Medulla oblongata (tissue), 1 donor: ENCODE data around the gene ADK.

ENCODE experiments used
- DNase-seq: peaks from one replicate; pipeline ENCODE4 v3.0.0-alpha.2; 2015; ENCODE audit errors: extremely low spot score

The ADK gene

GRCh38 chr10:74238031-74238431, 87.0 kb downstream of the ADK start:
- no peak for DNase-seq

GRCh38 chr10:74238516-74238915, 87.5 kb downstream of the ADK start:
- DNase-seq: no peak

DNA sequence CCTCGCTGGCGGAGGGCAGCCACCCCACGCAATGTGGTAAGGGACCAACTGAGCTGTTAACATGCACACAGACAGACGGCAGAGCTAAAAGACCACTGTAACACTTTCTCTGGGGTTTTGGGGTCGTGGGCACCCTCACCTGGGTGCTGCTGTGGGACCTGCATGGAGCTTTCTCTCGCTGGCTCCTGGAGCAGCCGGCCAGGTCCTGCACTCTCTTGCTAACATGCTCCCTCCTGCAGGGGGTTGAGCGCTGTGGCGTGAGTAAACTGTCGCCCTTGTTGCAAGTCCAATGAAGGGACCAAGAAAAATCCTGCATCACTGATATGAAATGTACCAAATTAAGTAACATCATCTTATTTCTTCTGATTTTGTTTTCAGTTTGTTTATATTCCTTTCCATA, 92.0 kb downstream of the ADK start:
- no peak for DNase-seq

DNA sequence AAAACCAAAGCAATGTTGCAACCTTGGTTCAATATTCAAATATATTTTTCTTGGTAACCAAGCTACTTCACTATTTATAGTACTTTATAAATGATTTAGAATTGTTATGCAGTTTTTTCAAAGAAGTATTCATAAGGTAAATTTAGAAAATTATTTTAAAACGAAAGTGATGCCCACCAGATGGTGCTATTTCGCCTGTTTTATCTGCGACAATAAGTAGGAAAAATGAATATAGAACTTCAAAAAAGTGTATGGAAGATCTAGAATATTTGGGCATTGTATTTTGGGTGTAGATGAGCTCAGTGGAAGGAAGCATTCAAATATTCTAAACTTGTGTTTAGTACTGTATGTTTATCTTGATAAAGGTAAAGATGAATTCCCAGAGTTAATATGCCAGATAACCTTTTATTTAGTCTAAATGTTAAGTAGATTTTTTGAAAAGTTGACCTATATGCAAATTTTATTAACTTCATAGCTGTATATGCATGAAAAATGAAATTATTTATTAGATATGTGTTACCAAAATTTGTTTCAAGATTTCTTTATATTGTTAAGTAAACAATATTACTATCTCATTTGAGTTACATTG, 93.2 kb downstream of the ADK start:
- DNase-seq: peak; percentile 50

DNA sequence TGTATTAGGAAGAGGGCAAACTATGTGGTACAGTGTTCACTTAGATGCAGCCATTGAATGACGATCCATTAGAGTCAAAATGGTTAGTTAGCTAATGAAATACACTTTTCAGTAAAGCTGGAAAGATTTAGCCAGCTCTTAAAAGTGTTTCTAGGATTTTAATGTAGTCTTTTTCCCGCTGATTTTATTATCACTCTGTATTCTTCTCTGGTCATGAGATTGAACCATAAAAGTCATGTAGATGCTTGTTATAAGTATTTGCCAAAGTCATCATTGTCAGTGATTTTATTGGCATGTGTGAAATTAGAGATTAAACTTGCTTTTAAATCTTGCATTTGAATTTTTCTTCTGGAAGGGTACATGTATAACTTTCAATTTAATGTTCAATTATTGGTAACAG, 93.8 kb downstream of the ADK start:
- DNase-seq: no peak

- DNase-seq: no peak
Measured at GRCh38 chr10:74246495-74246894, 95.5 kb downstream of the ADK start.

GRCh38 chr10:74249865-74250264, 98.8 kb downstream of the ADK start:
- DNase-seq: no peak

DNA sequence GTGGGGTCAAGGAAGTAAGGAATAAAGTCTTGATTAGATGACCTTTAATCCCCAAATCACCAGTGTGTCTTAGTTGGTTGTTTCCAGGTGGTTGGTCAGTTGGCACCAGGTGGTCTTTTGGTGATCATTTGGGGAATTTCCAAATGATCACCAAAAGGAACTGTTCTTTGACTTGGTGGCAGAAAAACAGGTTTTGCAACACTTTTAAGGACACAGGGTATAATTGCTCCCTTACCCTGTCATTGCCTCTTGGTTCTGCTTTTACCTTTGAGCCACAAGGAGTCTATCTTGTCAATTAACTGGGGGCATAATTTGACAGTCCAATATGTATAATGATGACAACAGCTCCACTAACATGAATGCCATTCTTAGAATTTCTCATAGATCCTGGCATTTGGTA, 104.2 kb downstream of the ADK start:
- no peak for DNase-seq

DNA sequence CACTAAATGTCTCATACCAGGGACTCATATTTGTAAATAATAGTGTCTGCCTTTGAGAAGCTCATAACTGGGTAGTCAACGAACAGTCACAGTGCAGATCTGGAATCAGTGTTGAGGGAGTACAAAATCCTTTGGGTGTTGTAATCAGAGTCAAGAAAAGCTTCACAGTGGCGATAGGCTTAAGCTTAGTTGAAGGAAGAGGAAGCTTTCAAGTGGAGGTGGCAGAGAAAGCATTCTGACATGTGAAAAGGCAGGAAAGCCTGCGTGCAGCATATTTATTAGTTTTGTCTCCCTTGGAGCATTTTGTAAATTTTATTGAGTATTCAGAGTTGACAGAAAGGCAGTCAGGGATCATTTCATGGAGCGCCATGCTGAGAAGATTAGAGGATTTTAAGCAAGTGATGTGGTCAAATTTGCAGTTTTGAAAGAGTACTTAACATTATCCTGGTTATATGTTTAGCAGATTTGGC, 104.9 kb downstream of the ADK start:
- DNase-seq: no peak

GRCh38 chr10:74262856-74263255, 111.8 kb downstream of the ADK start:
- DNase-seq: no peak

DNA sequence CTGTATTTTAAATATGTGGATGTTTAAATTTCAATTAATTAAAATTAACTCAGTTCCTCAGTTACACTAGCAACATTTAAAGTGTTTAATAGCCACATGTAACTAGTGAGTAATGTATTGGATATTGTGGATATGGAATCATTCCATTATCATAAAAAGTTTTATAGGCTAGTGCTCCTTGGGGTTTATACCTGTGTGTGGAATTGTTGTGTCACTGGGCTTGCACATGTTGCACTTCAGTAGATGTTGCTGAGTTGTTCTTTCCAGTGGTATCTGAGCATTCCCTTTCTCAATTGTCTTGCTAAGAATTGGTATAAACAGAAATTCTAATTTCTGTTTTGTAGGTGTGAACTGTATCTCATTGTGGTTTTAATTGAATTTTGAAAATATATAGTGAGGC, 113.0 kb downstream of the ADK start:
- DNase-seq: no peak

DNA sequence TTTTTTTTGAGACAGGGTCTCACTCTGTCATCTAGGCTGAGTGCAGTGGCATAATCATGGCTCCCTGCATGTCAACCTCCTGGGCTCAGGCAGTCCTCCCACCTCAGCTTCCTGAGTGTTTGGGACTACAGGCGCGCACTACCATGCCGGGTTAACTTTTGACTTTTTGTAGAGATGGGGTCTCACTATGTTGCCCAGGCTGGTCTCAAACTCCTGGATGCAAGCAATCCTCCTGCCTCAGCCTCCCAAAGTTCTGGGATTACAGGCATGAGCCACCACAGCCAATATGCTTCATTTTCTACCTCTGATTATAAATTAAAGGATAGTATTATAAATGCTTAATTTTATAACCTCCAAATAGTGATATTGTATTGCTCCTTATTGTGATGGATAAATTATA, 121.3 kb downstream of the ADK start:
- no peak for DNase-seq

DNA sequence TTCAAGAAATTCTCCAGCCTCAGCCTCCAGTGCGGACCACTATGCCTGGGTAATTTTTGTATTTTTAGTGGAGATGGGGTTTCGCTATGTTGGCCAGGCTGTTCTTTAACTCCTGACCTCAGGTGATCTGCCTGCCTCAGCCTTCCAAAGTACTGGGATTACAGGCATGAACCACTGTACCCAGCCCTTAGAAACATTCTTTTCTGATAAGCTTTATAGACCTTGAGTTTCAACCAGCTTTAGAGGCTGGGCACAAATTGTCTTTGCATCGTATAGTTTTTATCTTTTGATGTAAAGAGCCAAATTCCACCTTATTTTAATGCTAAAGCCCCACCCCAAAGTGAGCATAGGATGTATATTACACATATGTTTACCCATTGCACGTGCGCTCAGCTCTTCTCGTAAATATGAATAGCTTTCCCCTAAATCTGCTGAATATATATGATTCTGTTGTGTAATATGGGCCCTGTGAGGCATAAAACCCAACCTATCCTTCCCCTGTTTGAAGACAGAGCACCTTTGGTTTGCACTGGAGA, 124.8 kb downstream of the ADK start:
- DNase-seq: no peak

- no peak for DNase-seq
Measured at GRCh38 chr10:74276416-74276815, 125.4 kb downstream of the ADK start.

DNA sequence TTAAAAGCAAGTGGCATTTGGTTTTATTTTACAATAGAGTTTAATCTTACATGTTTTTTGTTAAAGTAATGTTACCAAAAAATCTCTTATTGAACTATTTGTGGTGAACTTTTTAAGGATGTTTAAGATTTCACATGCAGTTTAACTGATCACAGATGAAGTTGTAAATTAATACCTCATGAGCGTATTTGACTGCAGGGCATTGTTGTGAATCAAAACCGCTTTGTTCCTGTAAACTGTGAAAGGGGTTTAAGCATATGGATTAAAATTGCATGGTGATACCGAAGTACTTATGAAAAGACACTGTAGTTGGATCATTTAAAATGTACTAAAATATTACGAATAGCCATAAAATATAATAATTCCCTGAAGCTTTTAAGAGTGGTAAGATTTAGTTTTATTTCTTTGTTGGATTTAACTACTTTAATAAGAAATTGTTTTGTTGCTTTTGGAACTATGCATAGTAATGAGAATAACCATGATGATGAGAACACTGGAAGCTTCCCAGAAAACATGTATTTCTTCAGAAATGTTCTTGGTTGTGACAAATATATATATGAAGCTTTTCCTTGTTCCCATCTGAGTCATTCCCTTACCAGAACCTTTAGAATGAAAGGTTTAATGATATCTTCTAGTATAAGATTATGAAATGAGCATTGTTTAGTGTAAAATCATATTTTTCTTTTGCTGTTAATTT, 131.3 kb downstream of the ADK start:
- DNase-seq: no peak

DNA sequence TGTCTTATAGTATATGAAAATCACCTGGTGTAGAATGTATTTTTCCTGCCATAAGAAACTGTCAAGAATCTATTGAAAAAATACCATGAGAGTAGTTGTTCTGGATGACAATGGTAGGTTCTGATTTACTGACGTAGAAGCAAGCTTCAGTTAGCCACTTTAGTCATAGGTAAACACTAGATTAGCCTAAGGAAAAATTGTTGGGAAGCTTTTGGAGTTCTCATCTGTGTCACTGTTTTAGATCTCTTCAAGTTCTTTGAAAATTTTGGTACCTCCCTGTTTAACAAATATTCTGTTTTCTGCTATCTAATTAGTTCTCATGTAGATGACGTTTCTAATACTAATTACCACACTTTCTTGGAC, 131.8 kb downstream of the ADK start:
- no peak for DNase-seq

- no peak for DNase-seq
Measured at GRCh38 chr10:74289188-74289587, 138.2 kb downstream of the ADK start.

- DNase-seq: peak; percentile 17
Measured at GRCh38 chr10:74289951-74290350, 138.9 kb downstream of the ADK start.

- DNase-seq: no peak
Measured at GRCh38 chr10:74290708-74291107, 139.7 kb downstream of the ADK start.

DNA sequence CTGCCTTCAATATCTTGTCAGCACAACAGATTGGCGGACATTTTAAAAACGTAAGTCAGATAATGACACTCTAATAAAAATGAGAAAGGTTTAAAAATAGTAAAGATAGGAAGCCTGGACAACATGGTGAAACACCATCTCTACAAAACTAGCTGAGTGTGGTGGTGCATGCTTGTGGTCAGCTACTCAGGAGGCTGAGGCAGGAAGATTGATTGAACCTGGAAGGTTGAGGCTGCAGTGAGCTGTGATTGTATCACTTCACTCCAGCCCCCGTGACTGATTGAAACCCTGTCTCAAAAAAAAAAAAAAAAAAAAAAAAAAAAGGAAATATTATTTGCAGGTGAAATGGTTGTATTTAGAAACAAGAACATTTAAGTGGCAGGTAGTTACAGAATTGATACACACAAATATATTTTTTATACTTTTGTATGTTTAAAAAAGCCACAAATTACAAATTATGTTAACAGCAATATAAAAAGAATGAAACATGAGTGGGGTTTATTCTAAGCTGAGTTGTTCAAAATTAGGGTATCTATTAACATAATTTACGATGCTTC, 141.9 kb downstream of the ADK start:
- no peak for DNase-seq

GRCh38 chr10:74293686-74294371, 142.8 kb downstream of the ADK start:
- no peak for DNase-seq

GRCh38 chr10:74297389-74298080, 146.5 kb downstream of the ADK start:
- no peak for DNase-seq
